Measurements from ENCODE around the gene SLC34A2.
A peak's percentile ranks its signal among the peaks of the same experiment; 100 is the strongest.

The SLC34A2 gene

DNA sequence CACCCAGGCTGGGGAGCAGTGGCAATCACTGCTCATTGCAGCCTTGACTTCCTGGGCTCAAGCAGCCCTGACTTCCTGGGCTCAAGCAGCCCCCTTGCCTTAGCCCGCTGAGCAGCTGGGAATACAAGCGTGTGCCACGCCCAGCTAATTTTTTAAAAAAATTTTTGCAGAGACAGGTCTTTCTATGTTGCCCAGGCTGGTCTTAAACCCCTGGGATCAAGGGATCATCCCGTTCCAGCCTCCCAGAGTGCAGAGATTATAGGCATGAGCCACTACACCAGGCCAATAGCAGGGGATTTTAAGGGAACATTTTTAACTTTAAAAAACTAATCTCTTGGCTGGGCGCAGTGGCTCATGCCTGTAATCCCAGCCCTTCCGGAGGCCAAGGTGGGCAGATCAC is 5.3 kb upstream of the SLC34A2 start:
- TF ChIP-seq CTCF (IDR thresholded peaks at IDR 0.05; ENCODE audit: poor library complexity, severe bottlenecking), result no peak
- no peaks in the 10 kb centered on the region for H3K4me1 ChIP-seq (ENCODE audit: insufficient read depth, poor library complexity, severe bottlenecking)
- peaks cover 7% of the 10 kb centered on the region for H3K27me3 ChIP-seq (ENCODE audit: insufficient read depth, poor library complexity, severe bottlenecking)
- no peak overlapping the region for H3K4me3 ChIP-seq (ENCODE audit: severe bottlenecking)
- DNase-seq (ENCODE audit: low spot score) (no peak), ATAC-seq (ENCODE audit: low read depth) (no peak)
- H3K36me3 ChIP-seq (ENCODE audit: low read depth), result no peaks in the 10 kb centered on the region
- H3K9me3 ChIP-seq (ENCODE audit: severe bottlenecking), result no peaks in the 10 kb centered on the region
- no peak overlapping the region for H3K27ac ChIP-seq (ENCODE audit: poor library complexity, severe bottlenecking)

GRCh38 chr4:25651682-25652081 is 4.0 kb upstream of the SLC34A2 start:
- Histone ChIP-seq H3K4me3 (ENCODE audit: severe bottlenecking) (no peak overlapping the region), H3K27me3 (ENCODE audit: insufficient read depth, poor library complexity, severe bottlenecking) (peaks cover 14% of the 10 kb centered on the region), H3K27ac (ENCODE audit: poor library complexity, severe bottlenecking) (no peak overlapping the region), H3K9me3 (ENCODE audit: severe bottlenecking) (no peaks in the 10 kb centered on the region), H3K36me3 (ENCODE audit: low read depth) (no peaks in the 10 kb centered on the region), H3K4me1 (ENCODE audit: insufficient read depth, poor library complexity, severe bottlenecking) (no peaks in the 10 kb centered on the region)
- DNase-seq (ENCODE audit: low spot score) (no peak), ATAC-seq (ENCODE audit: low read depth) (no peak)
- TF ChIP-seq CTCF (IDR thresholded peaks at IDR 0.05; ENCODE audit: poor library complexity, severe bottlenecking), result no peak

- H3K4me3 ChIP-seq (ENCODE audit: severe bottlenecking), result no peak overlapping the region
Measured at GRCh38 chr4:25654031-25654970, 1.4 kb upstream of the SLC34A2 start.

DNA sequence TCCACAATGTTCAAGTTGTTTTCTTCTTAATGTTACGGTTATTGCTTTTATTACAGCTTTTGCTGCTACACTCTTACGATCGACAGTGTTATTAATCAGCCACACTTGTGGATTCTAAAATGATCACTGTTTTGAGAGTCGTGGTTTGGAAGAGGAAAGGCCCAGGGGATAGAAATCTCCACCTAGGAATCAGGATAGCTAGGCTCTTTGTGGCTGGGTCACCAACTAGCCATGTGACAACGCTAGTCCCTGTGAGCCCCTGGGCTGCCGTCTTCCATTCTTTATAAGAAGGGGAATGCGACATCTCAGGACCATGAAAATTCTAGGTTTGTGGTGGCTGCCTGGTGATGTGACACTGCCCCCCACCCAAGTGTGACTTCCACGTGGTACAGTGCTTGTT is 380 bp downstream of the SLC34A2 start:
- TF ChIP-seq CTCF (IDR thresholded peaks at IDR 0.05; ENCODE audit: poor library complexity, severe bottlenecking), result no peak
- H3K4me1 ChIP-seq (ENCODE audit: insufficient read depth, poor library complexity, severe bottlenecking), result no peaks in the 10 kb centered on the region
- ATAC-seq (ENCODE audit: low read depth) (no peak), DNase-seq (ENCODE audit: low spot score) (no peak)
- peaks cover 14% of the 10 kb centered on the region for H3K27me3 ChIP-seq (ENCODE audit: insufficient read depth, poor library complexity, severe bottlenecking)
- H3K9me3 ChIP-seq (ENCODE audit: severe bottlenecking), result no peaks in the 10 kb centered on the region
- H3K36me3 ChIP-seq (ENCODE audit: low read depth), result no peaks in the 10 kb centered on the region
- H3K27ac ChIP-seq (ENCODE audit: poor library complexity, severe bottlenecking), result no peak overlapping the region
- peak overlapping the region; percentile 15 for H3K4me3 ChIP-seq (ENCODE audit: severe bottlenecking)

More at GRCh38 chr4:25654031-25654970, 1.4 kb upstream of the SLC34A2 start:
- no peak for TF ChIP-seq CTCF (IDR thresholded peaks at IDR 0.05; ENCODE audit: poor library complexity, severe bottlenecking)
- Histone ChIP-seq H3K27me3 (ENCODE audit: insufficient read depth, poor library complexity, severe bottlenecking) (peaks cover 14% of the 10 kb centered on the region), H3K27ac (ENCODE audit: poor library complexity, severe bottlenecking) (no peak overlapping the region), H3K4me1 (ENCODE audit: insufficient read depth, poor library complexity, severe bottlenecking) (no peaks in the 10 kb centered on the region), H3K36me3 (ENCODE audit: low read depth) (no peaks in the 10 kb centered on the region), H3K9me3 (ENCODE audit: severe bottlenecking) (no peaks in the 10 kb centered on the region)
- ATAC-seq (ENCODE audit: low read depth), result no peak
- no peak for DNase-seq (ENCODE audit: low spot score)

DNA sequence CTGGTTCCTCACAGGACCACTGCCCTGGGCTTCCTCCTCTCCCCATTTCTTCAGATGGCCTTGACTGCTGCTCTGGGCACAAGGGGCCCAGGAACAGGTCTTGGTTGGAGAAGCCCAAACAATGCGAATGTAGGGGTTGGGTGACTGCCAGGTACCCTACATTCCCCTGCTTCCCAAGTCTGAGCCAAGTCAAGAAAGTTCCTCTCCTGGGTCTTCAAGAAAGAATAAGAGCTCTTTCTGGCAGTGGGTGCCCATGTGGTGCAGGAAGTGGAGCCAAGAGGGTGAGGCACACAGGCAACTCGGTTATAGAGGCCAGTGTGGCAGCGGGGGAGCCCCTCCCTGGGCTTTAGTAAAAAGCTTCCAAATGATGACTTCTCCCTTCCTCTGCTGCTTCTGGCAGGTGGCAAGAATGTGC is 2.7 kb downstream of the SLC34A2 start:
- no peak for TF ChIP-seq CTCF (IDR thresholded peaks at IDR 0.05; ENCODE audit: poor library complexity, severe bottlenecking)
- DNase-seq (ENCODE audit: low spot score), result no peak
- H3K27ac ChIP-seq (ENCODE audit: poor library complexity, severe bottlenecking), result no peak overlapping the region
- peaks cover 14% of the 10 kb centered on the region for H3K27me3 ChIP-seq (ENCODE audit: insufficient read depth, poor library complexity, severe bottlenecking)
- H3K4me3 ChIP-seq (ENCODE audit: severe bottlenecking), result no peak overlapping the region
- H3K9me3 ChIP-seq (ENCODE audit: severe bottlenecking), result no peaks in the 10 kb centered on the region
- ATAC-seq (ENCODE audit: low read depth), result no peak
- no peaks in the 10 kb centered on the region for H3K4me1 ChIP-seq (ENCODE audit: insufficient read depth, poor library complexity, severe bottlenecking)
- H3K36me3 ChIP-seq (ENCODE audit: low read depth), result no peaks in the 10 kb centered on the region

All from RWPE2 (cell line).